ENCODE results near the gene FNDC8.

- no peak for TF ChIP-seq CTCF (conservative IDR thresholded peaks at IDR 0.05; ENCODE audit: low read depth, low read length)
- TF ChIP-seq EZH2 (IDR thresholded peaks at IDR 0.05; ENCODE audit: low read length, unreplicated experiment): no peak
Measured at GRCh38 chr17:35101036-35101435, 20.4 kb upstream of the FNDC8 start.

Measured in PC-3 (cell line).